Measurements from ENCODE around the gene ZNF534.
"Not testable (repeated sequence)": the region's sequence is repeated elsewhere in the genome, so short reads cannot be mapped to it uniquely, and the experiment has no call there.

The ZNF534 gene

DNA sequence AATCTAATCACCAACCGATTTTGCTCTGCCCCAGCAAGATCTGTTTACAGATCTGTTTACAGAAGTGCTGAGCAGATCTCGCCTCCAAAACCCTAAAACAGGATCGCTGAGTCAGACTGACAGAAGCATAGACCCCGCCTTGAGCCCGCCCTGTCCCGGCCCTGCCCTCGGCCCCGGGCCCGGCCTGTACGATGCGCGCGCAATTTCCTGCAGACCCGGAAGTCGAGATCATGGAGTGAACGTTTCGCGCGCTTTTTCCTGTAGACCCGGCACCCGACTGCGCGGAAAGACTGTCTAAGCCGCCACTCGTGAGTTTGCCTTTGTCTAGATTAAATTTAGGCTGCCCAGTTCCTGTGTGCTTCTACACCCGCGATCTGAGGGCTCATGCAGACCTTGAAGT, at the start of gene ZNF534:
Gene ZNF534 (plus strand): TSS at position 212 of the 400 bp plus-strand sequence. CDS start 2,327 bp downstream, outside the sequence.
- DNase-seq: no peak

DNA sequence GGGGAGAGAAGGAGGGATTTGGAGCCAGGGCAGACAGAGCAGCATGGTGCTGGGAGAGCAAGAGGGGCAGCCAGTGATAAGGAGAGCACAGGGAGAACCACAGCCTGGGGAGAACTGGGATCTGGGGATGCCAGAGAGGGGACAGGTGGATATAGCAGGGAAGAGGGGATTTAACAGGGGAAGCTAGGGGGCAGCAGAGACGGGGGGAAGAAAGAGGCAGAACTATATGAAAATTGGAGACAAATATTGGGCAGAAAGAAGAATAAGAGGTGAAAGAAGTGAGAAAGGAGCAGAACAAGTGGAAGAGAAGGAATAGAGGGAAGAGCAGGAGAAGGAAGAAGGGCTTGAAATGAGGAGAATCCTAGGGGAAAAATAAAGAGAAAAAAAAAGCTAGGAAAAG, 37.8 kb upstream of the ZNF534 start:
- no peak for DNase-seq

DNA sequence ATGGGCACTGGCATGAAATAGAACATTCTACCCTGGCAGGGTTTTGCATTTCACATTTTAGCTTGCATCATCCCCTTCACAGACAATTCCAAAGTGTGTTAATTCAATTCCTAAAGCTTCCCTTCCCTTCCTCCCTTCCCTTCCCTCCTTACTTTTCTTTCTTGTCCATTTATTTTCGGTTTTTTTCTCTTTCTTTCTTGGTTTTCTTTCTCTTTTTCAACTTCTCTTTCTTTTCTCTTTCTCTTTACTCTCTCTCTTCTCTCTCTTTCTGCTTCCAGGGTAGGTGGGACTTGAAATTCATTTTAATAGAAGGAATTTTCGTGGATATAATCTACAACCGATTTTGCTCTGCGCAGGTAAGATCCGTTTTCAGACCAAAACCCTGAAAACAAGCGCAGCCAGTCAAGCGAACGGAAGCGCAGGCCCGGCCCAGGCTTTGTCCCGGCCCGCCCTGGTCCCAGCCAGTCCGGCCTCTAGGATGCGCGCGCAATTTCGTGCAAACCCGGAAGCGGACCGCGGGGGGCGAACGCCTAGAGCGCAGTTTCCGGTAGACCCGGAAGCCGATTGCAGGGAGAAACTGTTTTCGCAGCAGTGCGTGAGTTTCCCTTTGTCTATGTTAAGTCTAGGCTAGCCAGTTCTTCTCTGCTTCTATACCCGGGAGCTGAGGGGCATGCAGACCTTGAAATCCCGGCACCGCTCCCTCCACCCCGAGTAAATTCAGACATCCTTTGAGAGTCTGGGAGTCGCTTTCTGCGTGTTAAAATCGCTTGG, 31.5 kb upstream of the ZNF534 start, which contains the start of gene ZNF528:
Gene ZNF528 (plus strand): TSS at position 540 of the 771 bp plus-strand sequence. CDS start 4,165 bp downstream, outside the sequence.
- DNase-seq: no peak

DNA sequence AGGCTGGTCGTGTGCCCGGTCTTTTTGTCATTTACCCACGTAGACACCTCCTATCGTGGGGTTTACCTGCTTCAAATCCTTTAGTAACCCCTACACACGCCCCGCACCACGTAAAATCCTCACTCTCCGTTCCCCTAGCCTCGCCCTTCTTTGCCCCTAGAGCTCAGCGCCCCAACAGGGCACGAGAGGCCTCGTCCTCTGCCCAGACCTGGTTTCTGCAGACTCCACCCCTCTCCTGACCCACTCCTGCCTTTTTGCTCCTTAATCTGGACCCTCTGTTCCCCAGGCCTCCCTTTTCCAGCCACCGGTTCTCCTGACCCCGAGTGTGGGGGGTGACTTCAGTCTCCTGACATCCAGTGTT, 30.9 kb upstream of the ZNF534 start:
- no peak for DNase-seq

DNA sequence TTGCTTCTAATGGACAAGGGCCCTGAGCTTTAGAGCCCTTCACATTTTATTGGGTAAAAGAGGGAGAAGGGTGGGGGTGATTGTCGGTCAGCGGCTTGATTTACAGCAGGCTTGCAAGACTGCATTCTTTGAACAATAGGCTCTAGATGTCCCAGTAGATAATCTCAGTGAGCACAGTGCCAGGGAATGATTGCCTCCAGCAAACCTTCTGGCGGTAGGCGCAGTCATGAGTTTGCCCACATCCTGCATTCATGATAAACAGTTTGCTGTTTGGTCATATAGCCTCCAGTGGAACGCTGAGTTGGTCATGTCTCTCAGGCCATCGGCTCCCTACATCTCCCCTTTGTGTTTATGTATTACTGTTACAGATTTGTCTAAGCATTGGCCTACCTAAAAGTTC, 18.7 kb upstream of the ZNF534 start:
- no peak for DNase-seq

DNA sequence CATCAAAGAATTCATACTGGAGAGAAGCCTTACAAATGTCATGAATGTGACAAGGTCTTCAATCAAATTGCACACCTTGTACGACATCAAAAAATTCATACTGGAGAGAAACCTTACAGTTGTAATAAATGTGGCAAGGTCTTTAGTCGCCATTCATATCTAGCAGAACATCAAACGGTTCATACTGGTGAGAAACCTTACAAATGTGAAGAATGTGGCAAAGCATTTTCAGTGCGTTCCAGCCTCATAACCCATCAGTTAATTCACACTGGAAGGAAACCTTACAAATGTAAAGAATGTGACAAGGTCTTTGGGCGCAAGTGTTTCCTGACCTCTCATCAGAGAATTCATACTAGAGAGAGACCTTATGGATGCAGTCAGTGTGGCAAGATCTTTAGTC, 13.2 kb upstream of the ZNF534 start:
- no peak for DNase-seq

DNA sequence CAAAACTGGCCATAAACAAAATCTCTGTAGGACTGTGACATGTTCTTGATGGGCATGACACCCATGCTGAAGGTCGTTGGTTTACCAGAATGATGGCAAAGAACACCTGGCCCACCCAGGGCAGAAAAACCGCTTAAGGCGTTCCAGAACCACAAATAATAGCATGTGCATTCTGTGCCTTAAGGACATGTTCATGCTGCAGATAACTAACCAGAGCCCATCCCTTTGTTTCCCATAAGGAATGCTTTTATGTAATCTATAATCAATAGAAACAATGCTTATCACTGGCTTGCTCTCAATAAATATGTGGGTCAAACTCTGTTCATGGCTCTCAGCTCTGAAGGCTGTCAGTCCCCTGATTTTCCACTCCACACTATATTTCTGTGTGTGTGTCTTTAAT, 13.2 kb downstream of the ZNF534 start:
- DNase-seq: no peak

DNA sequence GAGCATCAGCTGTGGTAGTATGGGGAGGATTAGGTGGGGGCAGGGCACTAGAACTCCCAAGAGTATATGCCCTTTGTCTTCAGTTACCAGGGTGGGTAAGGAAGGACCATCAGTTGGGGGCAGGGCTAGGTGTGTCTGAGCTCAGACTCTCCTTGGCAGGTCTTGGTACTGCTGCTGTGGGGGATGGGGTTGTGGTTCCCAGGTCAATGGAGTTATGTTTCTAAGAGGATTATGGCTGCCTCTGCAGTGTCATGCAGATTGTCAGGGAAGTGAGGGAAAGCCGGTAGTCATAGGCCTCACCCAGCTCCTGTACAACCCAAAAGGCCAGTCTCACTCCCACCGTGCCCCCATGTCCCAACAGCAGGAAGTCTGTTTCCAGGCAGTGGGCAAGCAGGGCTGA, 15.6 kb downstream of the ZNF534 start:
- no peak for DNase-seq

DNA sequence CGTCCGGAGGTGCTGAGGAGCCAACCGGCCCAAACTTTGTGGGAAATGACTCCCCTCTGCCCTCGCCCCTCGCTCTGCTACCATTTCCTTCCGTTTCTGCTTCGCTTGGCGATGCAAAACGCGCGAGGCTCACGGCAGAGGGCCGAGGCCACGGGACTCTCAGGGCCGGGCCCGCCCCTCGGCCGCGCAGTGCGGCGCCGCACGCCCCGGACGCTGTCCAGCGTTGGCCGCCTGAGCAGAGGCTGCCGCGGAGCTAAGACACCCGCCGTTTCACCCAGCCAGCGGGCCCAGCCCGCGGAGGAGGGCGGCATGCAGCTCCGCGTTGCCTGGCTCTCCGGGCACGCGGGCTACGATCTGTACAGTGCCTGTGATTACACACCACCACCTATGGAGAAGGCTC, 22.3 kb downstream of the ZNF534 start:
- DNase-seq: no peak

DNA sequence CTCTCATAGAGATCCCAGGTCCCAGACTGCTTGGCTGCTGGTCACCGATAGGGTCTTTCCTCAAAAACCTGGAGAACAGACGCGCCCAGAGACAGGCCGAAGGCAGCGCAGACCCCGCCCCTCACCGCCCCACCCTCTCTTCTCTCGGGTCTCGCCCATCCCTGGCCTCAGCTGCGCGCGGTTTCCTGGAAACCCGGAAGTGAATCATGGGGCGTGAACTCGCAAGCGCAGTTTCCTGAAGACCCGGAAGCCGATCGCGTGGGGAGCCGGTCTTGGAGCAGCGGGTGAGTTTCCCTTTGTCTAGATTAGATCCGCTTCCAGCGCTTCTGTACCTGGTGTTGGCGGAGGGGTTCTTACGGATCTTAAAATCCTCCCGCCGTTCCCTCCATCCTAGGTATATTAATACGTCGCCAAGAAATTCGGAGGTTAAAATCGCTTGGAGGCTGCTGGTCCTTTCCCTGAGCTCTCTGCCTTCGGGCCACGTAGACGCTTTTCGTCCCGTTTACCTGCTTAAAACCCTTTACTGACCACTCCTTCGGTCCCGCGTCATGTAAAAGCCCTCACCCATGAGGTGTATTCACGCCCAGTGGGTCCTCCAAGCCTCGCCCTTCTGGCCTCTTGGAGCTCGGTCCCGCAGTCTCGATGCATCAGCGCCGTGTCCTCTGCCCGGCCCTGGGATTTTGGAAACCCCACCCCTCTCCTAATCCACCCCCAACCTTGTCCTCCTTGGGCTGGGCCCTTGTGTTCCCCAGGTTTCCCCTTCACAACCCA, 24.6 kb downstream of the ZNF534 start, which contains the start of gene ZNF578:
Gene ZNF578 (plus strand): TSS at position 230 of the 771 bp plus-strand sequence. CDS start 48,293 bp downstream, outside the sequence.
- DNase-seq: no peak

DNA sequence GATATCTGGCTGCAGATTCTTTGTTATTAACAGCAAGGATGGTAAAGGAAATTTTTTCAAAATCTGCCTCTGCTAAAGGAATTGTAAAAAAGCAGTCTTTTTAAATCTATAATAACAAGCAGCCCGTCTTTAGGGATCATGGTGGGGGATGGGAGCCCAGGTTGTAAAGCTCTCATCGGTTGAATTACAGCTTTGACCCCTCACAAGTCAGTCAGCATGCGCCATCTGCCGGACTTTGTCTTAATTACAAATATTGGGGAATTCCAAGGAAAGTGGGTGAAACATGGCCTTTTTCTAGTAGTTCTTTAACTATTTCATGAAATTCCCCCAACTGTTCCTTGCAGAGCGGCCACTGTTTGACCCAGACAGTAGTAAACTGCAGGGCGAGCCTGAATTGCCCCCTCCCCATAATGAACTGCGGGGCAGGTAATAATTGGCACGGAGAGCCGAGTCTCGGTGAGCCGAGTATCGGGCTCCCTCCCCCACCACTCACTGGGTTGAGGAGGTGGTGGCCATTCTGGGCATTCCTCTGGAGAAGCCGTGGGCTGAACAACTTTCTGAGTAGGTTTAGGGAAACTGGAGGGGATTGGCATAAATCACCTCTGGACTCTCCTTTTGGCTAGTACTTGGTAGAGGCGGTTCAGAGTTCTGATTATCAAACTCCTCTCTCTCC, 36.0 kb downstream of the ZNF534 start:
- DNase-seq: no peak

DNA sequence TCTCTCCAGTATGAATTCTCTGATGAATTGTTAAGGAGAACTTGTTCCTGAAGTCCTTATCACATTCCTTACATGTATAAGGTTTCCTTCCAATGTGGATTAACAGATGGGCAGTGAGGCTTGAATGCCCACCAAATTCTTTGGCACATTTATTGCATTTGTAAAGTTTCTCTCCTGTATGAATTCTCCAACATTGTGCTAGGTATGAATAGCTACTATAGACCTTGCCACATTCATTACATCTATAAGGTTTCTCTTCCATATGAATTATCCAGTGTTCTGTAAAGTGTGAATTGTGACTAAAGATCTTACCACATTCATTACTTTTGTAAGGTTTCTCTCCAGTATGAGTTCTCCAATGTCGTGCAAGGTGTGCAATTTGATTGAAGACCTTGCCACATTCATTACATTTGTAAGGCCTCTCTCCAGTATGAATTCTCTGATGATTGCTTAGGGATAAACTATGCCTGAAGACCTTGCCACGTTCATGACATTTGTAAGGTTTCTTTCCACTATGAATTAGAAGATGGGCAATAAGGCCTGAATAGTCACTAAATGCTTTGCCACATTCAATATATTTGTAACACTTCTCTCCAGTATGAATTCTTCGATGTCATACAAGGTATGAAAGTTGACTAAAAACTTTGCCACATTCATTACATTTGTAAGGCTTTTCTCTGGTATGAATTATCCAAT, 44.9 kb downstream of the ZNF534 start:
- no peak for DNase-seq

DNA sequence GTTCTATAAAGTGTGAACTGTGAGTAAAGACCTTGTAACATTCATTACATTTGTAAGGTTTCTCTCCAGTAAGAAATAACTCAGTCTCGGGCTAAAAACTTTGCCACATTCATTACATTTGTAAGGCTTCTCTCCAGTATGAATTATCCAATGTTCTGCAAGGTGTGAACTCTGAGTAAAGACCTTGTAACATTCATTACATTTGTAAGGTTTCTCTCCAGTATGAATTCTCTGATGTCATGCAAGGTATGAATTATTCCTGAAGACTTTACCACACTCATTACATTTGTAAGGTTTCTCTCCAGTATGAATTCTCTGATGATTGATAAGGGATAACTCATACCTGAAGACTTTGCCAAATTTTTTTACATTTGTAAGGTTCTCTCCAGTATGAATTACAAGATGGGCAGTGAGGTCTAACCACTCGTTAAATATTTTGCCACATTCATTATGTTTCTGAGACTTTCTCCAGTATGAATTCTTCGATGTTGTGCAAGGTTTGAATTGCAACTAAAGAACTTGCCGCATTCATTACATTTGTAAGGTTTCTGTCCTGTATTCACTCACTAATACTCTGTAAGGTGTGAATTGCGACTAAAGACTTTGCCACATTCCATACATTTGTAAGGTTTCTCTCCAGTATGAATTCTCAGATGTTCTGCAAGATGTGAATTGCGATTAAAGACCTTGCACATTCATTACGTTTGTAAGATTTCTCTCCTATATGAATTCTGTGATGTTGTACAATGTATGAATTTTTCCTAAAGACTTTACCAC, 45.6 kb downstream of the ZNF534 start:
- DNase-seq: no peak

DNA sequence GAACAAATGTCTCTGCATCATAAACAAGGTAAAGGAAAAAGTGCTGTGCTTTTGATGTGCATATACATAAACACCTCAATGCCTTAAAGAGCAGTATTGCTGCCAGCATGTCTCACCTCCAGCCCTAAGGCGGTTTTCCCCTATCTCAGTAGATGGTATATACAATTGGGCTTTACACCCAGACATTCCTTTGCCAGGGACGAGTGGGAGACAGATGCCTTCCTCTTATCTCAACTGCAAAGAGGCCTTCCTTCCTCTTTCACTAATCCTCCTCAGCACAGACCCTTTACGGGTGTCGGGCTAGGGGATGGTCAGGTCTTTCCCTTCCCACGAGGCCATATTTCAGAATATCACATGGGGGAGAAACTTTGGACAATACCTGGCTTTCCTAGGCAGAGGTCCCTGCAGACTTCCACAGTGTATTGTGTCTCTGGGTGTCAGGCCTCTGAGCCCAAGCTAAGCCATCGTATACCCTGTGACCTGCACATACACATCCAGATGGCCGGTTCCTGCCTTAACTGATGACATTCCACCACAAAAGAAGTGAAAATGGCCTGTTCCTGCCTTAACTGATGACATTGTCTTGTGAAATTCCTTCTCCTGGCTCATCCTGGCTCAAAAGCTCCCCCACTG, 55.3 kb downstream of the ZNF534 start:
- DNase-seq: not testable (repeated sequence)

DNA sequence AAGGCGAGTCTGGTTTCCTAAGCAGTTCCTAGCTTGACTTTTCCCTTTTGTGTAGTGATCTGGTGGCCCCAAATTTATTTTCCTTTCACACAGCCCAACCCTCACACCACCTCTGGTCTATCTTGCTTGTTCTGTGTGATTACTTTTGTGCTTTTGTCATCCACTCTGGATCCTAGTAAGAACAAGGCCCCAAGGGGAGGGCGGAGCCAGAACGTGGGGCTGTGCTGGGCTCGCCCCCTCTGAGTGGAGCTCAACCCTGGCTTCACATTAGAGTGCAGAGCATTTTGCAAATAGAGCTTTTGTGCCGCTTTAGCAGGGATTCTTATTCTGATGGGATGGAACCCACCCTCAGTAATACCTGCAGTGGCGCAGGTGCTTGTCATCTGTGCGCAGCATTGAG, 56.1 kb downstream of the ZNF534 start:
- not testable (repeated sequence) for DNase-seq

DNA sequence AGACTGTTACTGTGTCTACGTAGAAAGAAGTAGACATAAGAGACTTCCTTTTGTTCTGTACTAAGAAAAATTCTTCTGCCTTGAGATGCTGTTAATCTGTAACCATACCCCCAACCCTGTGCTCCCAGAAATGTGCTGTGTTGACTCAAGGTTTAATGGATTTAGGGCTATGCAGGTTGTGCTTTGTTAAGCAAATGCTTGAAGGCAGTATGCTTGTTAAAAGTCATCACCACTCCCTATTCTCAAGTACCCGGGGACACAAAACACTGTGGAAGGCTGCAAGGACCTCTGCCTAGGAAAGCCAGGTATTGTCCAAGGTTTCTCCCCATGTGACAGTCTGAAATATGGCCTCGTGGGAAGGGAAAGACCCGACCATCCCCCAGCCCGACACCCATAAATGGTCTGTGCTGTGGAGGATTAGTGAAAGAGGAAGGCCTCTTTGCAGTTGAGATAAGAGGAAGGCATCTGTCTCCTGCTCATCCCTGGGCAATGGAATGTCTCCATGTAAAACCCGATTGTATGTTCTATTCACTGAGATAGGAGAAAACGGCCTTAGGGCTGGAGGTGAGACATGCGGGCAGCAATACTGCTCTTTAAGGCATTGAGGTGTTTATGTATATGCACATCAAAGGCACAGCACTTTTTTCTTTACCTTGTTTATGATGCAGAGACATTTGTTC, 56.8 kb downstream of the ZNF534 start:
- not testable (repeated sequence) for DNase-seq

DNA sequence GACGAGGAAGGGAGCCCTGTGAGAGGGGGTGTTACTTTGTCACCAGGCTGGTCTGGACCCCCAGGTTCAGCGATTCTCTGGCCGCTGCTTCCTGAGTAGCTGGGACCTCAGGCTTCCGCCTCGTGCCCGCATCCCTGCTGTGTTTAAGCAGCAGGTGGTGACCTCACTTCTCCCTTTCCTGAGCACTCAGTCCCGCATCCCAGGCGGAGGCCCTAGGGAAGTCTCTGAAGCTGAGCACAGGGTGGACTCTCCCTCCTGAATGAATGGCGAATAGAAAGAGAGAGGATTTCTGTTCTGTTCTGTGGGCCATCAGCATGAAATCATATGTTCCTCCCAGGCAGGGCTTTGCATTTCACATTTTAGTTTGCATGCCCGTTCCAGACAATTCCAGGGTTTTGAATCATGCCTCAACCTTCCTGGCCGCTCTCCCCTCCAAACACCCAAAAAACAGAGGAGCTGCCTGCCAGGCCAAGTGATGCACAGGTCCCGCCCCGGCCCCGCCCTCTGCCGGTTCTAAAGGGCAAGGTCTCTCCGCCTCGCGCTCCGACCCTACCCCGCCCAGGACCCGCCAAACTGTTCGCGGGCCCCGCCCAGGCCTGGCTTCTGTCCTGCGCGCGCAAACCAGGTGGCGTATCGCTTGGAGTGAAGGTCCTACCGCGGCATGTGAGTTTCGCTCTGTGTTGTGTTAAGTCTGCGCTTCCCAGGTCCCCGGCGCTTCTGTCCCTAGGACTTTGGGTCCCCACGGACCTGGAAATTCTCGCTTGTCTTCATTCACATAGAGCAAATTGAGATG, 63.4 kb downstream of the ZNF534 start:
- DNase-seq: no peak

DNA sequence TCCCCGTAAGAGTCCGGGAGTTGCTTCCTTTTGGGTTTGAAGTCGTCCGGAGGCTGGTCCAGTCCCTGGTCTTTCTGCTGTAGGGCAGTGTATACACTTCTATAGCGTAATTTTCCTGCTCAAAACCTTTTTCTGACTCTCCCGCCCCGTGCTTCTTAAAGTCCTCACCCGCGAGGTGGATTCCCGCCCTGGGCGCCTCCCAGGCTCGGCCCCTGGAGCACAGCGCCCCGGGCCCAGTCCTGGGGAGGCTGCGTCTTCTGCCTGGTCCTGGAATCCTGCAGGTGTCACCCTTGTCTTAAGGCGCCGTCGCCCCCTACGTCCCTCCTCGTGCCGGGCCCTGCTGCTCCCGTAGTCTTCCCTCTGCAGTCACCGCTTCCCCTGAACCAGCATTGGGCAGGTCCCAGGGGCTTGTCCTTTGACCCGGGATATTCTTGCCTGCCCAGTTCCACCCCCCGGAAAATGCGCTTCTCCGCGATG, 64.1 kb downstream of the ZNF534 start:
- DNase-seq: no peak

DNA sequence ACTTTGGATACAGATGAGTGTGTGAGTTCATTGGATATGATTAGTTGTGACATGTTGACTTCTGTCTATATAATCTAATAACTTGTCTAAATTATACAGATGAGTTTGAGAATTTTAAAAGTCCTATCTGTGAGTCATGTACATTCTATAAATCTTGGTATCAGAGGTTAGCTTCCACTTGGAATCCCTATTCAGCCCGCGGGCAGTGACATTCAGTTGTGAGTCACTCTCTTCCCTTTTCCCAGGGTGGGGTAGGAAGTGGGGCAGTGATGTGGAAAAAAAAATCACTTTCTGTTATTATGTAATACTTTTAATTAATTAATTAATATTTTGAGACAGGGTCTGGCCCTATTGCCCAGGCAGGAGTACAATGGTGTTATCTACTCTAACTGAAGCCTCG, 65.6 kb downstream of the ZNF534 start:
- DNase-seq: no peak

DNA sequence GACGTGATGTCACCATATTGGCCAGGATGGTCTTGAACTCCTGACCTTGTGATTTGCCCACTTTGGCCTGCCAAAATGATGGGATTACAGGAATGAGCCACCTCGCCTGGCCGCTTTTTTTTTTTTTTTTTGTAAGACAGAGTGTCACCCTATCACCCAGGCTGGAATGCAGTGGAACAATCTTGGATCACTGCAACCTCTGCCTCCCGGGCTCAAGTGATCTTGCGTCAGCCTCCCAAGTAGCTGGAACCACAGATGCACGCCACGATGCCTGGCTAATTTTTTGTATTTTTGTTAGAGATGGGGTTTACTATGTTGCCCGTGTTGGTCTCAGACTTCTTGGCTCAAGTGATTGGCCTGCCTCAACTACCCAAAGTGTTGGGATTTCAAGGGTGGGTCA, 69.6 kb downstream of the ZNF534 start:
- no peak for DNase-seq

Measured in SW 1271 (cell line).